Measurements from ENCODE around the gene TECPR2.

TECPR2 gene

GRCh38 chr14:102462391-102462790 lies 99.7 kb downstream of the TECPR2 start:
- H3K4me3 ChIP-seq (ENCODE audit: low read depth, low read length), result no peak overlapping the region
- DNase-seq (ENCODE audit: low read depth), result no peak
- TF ChIP-seq, protein P1, sequence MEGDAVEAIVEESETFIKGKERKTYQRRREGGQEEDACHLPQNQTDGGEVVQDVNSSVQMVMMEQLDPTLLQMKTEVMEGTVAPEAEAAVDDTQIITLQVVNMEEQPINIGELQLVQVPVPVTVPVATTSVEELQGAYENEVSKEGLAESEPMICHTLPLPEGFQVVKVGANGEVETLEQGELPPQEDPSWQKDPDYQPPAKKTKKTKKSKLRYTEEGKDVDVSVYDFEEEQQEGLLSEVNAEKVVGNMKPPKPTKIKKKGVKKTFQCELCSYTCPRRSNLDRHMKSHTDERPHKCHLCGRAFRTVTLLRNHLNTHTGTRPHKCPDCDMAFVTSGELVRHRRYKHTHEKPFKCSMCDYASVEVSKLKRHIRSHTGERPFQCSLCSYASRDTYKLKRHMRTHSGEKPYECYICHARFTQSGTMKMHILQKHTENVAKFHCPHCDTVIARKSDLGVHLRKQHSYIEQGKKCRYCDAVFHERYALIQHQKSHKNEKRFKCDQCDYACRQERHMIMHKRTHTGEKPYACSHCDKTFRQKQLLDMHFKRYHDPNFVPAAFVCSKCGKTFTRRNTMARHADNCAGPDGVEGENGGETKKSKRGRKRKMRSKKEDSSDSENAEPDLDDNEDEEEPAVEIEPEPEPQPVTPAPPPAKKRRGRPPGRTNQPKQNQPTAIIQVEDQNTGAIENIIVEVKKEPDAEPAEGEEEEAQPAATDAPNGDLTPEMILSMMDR (IDR thresholded peaks at IDR 0.05; ENCODE audit: control insufficient read depth, extremely low read depth, insufficient read depth), result no peak

DNA sequence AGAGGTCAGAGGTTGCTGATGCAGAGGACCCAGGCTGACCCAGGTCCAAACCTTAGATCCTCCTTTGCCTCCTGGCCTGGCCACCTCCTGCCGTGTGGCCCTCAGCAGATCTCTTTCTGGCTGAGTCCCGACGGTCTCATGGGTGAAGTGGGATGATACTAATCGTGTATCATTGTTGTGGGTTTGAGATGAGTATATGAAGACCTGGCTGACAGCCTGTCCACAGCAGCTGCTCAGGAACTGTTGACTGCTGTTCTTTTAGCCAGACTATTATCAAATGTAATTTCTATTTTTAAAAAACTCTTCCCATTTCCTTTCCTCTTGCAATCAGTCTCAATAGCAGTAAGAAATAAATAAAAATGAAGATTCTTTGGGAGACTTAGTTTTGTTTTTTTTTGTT lies 101.3 kb downstream of the TECPR2 start:
- TF ChIP-seq, protein P1 (IDR thresholded peaks at IDR 0.05; ENCODE audit: control insufficient read depth, extremely low read depth, insufficient read depth), result no peak
- no peak for DNase-seq (ENCODE audit: low read depth)
- no peak overlapping the region for H3K4me3 ChIP-seq (ENCODE audit: low read depth, low read length)

GRCh38 chr14:102464846-102465341 lies 102.2 kb downstream of the TECPR2 start:
- TF ChIP-seq, protein P1 (IDR thresholded peaks at IDR 0.05; ENCODE audit: control insufficient read depth, extremely low read depth, insufficient read depth), result no peak
- no peak for DNase-seq (ENCODE audit: low read depth)
- H3K4me3 ChIP-seq (ENCODE audit: low read depth, low read length), result no peak overlapping the region

GRCh38 chr14:102469261-102469660 lies 106.5 kb downstream of the TECPR2 start:
- DNase-seq (ENCODE audit: low read depth), result no peak
- TF ChIP-seq, protein P1 (IDR thresholded peaks at IDR 0.05; ENCODE audit: control insufficient read depth, extremely low read depth, insufficient read depth), result no peak
- H3K4me3 ChIP-seq (ENCODE audit: low read depth, low read length), result no peak overlapping the region

GRCh38 chr14:102471921-102472790 lies 109.4 kb downstream of the TECPR2 start:
- no peak overlapping the region for H3K4me3 ChIP-seq (ENCODE audit: low read depth, low read length)
- no peak for DNase-seq (ENCODE audit: low read depth)
- TF ChIP-seq, protein P1 (IDR thresholded peaks at IDR 0.05; ENCODE audit: control insufficient read depth, extremely low read depth, insufficient read depth), result no peak

- no peak overlapping the region for H3K4me3 ChIP-seq (ENCODE audit: low read depth, low read length)
- TF ChIP-seq, protein P1 (IDR thresholded peaks at IDR 0.05; ENCODE audit: control insufficient read depth, extremely low read depth, insufficient read depth), result no peak
- DNase-seq (ENCODE audit: low read depth), result peak; percentile 75
Observed at GRCh38 chr14:102472791-102473150, 110.0 kb downstream of the TECPR2 start.

Measured in LNCaP clone FGC (cell line).